HG03060 (cell line): Measurements from ENCODE around the gene KLHDC8A.

ENCODE experiments used
- ATAC-seq: cut with Tn5 transposase; IDR thresholded peaks from one replicate; pipeline ENCODE4 v1.9.1; 2021; ENCODE audit warnings: low read depth, moderate number of reproducible peaks; ENCODE audit not compliant: unreplicated experiment

Gene KLHDC8A

GRCh38 chr1:205323794-205324193 is 32.9 kb downstream of the KLHDC8A start:
- no peak for ATAC-seq

DNA sequence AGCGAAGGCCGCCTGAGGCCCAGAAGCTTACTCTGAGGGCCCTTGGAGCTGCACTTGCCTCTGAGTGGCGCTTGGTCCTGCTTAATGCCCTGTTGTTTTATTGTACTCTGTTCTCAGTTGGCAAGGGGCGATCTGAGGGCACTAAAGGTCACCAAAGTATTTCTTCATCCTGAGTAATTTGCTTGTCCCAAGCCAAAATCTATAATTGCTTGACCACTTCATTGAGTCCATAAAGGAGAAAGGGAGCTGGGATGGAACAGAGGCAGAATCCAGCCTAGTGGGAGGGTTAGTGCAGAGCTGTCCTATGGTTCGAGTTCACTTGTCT is 34.8 kb downstream of the KLHDC8A start:
- no peak for ATAC-seq

DNA sequence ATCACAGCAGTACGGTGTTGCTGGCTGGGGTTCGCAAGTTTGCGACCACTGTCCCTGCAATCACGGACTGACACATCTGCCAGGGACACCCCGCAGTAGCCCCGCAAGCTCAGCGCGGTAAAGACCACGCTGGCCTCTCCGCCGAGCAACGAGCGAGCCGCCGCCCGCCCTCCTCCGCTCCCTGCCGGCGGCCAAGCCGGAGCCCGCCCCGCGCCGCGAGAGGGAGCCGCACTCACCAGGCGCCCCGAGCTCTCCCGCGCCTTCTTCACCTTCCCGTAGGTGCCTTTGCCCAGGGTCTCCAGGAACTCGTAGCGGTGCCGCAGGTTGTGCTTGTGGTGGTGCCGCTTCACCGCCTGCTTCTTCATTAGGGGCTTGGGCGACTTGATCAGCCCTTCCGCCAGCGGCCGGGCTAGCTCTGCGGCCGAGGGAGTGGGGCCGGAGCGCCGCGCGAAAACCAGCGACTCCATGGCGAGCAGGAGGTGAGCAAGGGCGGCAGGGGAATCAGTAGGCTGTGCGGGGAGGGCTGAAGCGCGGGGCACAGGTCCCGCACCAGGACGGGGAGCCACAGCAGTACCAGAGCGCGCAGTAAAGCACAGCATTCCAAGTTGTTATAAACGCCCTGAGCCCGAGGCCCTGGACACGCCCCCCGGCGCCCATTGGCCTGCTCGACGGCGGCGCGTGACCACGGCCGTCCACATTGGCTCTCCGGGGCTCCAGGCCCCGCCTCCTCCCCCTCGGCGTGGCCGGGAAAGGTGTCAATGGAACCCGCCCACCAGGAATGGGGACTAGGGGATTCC is 35.4 kb downstream of the KLHDC8A start, which contains the start of gene NUAK2:
TSS of gene NUAK2 (minus strand) at position 584 of the 797 bp plus-strand sequence. CDS start at position 467, 117 bp downstream.
- no peak for ATAC-seq

- ATAC-seq = no peak
Measured at GRCh38 chr1:205319081-205320018, 37.4 kb downstream of the KLHDC8A start.

- no peak for ATAC-seq
Measured at GRCh38 chr1:205318231-205318991, 38.3 kb downstream of the KLHDC8A start.

DNA sequence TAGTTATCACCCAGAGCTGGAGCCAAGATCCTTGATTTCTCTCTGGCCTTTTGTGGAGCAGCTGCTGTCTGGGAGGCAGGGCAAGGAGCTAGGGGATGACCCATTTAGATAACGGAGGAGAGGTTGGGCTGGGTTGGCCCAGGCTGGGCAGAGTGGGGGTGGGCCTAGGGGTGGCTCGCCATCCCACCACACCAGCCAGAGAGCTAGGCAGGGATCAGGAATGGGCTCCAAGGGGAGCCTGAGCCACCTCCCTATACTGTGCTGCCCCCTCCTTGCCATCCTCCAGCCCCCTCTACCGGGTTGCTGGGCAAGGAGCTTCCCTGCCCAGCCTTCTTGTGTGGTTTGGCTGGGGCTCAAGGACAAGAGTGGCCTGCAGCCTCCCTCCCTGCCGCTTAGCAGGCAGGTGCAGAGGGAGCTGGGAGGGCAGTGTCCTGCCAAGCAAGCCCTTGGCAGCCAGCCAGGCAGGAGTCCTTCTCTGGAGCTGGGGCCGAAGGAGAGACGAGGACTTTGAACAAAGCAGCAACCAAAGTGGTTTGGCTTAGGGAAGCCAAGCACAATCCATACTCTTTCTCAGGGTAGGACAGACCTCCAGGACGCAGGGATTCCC is 39.3 kb downstream of the KLHDC8A start:
- no peak for ATAC-seq

DNA sequence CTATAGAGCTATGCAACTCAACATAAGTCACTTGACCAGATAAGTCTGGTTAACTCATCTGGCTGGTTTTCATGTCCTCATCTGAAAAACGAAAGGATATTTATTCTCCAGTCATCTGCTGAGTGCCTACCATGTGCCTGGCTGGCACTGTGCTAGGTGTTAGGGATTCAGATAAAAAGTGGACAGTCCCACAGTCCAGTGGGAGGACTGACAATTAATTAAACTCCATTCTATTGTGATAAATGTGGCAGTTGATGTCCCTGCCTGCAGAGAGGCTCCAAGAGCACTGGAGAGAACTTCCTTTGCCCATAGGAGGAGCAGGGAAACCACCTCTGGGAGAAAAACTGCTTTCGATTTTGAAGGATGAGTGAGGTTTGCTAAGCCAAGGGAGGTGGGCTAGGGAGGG is 40.6 kb downstream of the KLHDC8A start:
- no peak for ATAC-seq

DNA sequence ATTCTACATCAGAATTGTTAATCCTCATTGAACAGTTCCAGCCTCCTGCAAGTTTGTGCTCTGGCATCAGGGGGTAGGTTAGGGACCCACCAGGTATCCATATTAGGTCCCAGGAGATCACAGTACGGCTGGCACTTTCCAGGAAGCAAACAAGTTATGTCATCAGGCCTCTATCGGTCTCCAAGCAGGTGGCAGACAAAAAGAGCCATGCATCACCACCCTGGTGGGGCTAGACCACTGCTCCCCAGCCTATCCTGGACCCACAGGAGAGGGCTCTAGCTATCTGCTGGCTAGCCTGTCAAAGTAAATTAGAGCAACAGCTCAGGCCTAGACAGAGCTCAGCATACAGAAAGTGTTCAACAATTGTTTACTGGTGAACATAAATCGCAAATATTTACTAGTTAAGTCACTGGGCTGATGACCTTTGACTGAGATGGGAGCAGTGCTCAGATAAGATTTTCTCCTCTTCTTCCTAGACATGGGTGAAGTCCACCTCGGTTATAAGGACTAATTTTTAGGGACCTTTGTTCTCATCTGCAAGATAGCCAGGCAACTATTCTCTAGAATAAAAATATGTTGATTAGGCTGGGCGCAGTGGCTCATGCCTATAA is 41.6 kb downstream of the KLHDC8A start:
- ATAC-seq = no peak

DNA sequence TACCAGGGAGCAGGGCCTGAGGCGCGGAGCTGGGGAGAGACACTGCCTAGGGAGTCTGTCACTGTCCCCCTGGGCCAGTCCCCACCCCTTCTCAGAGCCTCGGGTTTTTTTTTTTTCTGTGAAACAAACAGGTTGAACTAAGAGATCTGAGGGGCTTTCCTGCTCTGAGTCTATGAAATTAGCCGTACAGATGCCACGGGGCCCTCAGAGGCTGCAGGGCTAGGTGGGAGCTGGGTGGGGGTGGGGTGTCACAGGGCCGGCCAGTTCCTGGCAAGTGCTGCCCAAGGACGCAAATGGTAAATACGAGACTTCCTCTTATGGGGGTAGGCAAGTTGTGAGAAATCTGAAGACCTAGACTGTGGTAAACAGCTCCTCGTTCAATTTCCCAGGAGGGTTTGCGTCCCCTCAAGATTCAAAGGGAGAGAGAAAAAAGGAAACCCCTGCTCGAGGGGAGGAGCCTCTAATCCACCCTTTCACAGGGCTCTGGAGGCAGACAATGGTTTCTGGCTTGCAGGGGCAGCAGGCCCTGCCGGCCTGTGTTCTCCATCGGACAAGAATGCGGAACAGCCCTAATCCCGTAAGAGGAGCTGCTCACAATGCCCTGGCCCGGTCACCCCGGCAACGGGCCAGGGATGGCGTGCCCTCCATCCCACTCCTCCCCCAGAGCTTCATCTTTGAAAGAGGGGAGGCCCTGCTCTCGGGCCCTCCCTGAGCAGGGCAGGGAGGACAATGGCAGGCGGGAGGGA is 43.0 kb downstream of the KLHDC8A start:
- no peak for ATAC-seq

GRCh38 chr1:205312866-205313562 is 43.7 kb downstream of the KLHDC8A start:
- ATAC-seq = no peak

GRCh38 chr1:205310976-205311704 is 45.6 kb downstream of the KLHDC8A start:
- ATAC-seq = no peak

DNA sequence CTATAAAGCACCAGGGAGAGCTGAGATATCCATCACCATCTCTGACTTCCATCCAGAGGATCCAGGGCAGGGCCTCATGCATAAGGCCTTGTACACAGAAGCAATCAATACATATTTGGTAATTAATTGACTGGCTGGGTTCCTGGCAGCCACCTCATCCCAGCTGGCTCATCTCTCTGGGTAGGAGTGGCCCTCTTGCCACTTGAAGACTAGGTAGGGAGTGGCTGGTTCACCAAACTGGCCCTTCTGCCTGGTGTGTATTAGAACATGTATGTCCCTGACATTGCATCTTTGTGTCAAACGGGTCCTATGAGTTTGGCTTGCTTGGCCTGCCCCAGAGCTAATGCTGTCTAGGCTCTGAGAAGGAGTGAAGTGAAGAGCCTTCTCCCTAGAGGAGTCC is 47.0 kb downstream of the KLHDC8A start:
- ATAC-seq = no peak

DNA sequence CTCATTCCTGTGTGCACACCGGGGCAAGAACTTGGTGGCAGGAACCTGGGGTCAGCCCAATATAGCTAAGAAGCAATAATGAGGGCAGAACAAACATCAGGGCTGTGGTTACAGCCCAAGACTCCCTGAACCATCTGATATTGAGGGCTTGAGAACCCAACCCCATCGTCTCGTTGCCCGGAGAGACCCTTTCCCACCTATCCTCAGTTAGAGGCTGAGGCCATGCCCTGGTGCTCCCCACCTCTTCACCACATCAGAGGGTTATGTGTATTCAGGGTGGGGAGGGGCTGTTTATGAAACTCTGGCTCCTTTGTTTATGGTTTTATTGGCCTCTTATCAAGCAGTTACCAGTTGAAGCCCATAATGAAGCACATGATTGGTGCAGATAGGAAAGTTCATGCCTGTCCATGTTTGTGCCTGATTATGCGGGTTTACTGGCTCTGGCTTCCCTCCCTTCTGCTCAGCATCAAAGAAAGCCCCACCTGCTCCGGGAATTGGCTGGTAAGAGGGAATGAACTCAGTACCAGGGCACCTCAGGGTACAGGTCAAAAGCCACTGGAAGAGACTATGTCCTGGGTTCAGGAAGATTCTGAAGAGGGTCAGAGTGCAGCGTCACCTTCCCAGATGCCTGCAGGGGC is 49.7 kb downstream of the KLHDC8A start:
- ATAC-seq = no peak

- no peak for ATAC-seq
Measured at GRCh38 chr1:205304695-205305070, 52.0 kb downstream of the KLHDC8A start.

- no peak for ATAC-seq
Measured at GRCh38 chr1:205304046-205304694, 52.6 kb downstream of the KLHDC8A start.

DNA sequence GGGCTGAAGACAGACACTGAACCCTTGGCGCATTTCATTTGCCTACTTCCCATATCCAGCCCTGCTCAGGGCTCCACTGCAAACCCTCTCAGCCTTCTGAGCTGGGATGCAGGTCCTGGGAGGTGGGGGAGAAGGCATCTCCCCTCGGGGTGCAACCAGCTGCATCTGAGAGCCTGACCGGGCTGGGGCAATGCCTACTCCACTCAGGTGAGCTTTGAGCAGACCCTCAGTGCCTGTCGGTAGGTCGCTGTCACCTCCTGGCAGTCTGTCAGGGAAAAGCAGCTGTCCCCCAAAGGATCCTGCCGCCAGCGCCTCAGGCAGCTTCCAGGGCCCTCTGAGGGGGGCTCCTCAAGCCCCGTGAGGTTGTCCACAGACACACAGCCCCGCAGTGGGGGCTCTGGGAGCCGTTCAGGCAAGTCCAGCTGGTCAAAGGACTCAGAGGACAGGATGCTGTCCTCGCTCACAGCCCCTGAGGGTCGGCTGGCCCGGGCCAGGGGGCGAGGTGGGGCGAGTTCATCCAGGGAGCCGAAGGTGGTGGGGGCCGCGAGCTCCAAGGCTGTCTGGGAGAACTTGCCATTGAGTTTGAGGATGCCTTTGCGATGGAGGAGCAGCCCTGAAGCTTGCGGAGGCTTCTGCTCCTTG is 53.4 kb downstream of the KLHDC8A start:
- no peak for ATAC-seq
